ENCODE measurements around the gene BBS1. TPM values are rescaled to one million over a fixed set of nuclear protein-coding genes. Genes with fewer than 3 reads are reported as not detected.
"Not testable (repeated sequence)": the region's sequence is repeated elsewhere in the genome, so short reads cannot be mapped to it uniquely, and the experiment has no call there.

Gene BBS1
- total RNA-seq, 1 donor from 2014 or later = 51.1 TPM

GRCh38 chr11:66579017-66579606 lies 68.7 kb downstream of the BBS1 start:
- H3K4me3 Mint-ChIP-seq (ENCODE audit: unreplicated experiment) = no peak overlapping the region

GRCh38 chr11:66580803-66581202 lies 70.4 kb downstream of the BBS1 start:
- H3K36me3 Mint-ChIP-seq (ENCODE audit: unreplicated experiment) = no peaks in the 10 kb centered on the region
- DNase-seq (ENCODE audit: extremely low spot score, unreplicated experiment) = no peak
- H3K27me3 Mint-ChIP-seq (ENCODE audit: unreplicated experiment) = peaks cover 3% of the 10 kb centered on the region
- H3K4me3 Mint-ChIP-seq (ENCODE audit: unreplicated experiment) = no peak overlapping the region
- no peak overlapping the region for H3K27ac Mint-ChIP-seq (ENCODE audit: unreplicated experiment)
- H3K4me1 Mint-ChIP-seq (ENCODE audit: unreplicated experiment) = peaks cover 6% of the 10 kb centered on the region
- TF ChIP-seq, protein P1, sequence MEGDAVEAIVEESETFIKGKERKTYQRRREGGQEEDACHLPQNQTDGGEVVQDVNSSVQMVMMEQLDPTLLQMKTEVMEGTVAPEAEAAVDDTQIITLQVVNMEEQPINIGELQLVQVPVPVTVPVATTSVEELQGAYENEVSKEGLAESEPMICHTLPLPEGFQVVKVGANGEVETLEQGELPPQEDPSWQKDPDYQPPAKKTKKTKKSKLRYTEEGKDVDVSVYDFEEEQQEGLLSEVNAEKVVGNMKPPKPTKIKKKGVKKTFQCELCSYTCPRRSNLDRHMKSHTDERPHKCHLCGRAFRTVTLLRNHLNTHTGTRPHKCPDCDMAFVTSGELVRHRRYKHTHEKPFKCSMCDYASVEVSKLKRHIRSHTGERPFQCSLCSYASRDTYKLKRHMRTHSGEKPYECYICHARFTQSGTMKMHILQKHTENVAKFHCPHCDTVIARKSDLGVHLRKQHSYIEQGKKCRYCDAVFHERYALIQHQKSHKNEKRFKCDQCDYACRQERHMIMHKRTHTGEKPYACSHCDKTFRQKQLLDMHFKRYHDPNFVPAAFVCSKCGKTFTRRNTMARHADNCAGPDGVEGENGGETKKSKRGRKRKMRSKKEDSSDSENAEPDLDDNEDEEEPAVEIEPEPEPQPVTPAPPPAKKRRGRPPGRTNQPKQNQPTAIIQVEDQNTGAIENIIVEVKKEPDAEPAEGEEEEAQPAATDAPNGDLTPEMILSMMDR (IDR thresholded peaks at IDR 0.05) = no peak
- no peaks in the 10 kb centered on the region for H3K9me3 Mint-ChIP-seq (ENCODE audit: unreplicated experiment)

More at GRCh38 chr11:66579017-66579606, 68.7 kb downstream of the BBS1 start:
- Mint-ChIP-seq H3K27me3 (ENCODE audit: unreplicated experiment) (peaks cover 19% of the 10 kb centered on the region), H3K36me3 (ENCODE audit: unreplicated experiment) (no peaks in the 10 kb centered on the region), H3K27ac (ENCODE audit: unreplicated experiment) (no peak overlapping the region), H3K9me3 (ENCODE audit: unreplicated experiment) (no peaks in the 10 kb centered on the region), H3K4me1 (ENCODE audit: unreplicated experiment) (peaks cover 6% of the 10 kb centered on the region)
- DNase-seq (ENCODE audit: extremely low spot score, unreplicated experiment) = peak; percentile 93
- TF ChIP-seq, protein P1 (IDR thresholded peaks at IDR 0.05) = peak; percentile 87

GRCh38 chr11:66581261-66581660 lies 70.8 kb downstream of the BBS1 start:
- Mint-ChIP-seq H3K9me3 (ENCODE audit: unreplicated experiment) (no peaks in the 10 kb centered on the region), H3K36me3 (ENCODE audit: unreplicated experiment) (no peaks in the 10 kb centered on the region), H3K27me3 (ENCODE audit: unreplicated experiment) (peaks cover 3% of the 10 kb centered on the region), H3K27ac (ENCODE audit: unreplicated experiment) (no peak overlapping the region), H3K4me1 (ENCODE audit: unreplicated experiment) (peaks cover 6% of the 10 kb centered on the region), H3K4me3 (ENCODE audit: unreplicated experiment) (no peak overlapping the region)
- no peak for DNase-seq (ENCODE audit: extremely low spot score, unreplicated experiment)
- TF ChIP-seq, protein P1 (IDR thresholded peaks at IDR 0.05) = no peak

GRCh38 chr11:66582565-66583147 lies 72.2 kb downstream of the BBS1 start:
- not testable (repeated sequence) for H3K4me3 Mint-ChIP-seq (ENCODE audit: unreplicated experiment); H3K4me1 Mint-ChIP-seq (ENCODE audit: unreplicated experiment); H3K9me3 Mint-ChIP-seq (ENCODE audit: unreplicated experiment); H3K36me3 Mint-ChIP-seq (ENCODE audit: unreplicated experiment); H3K27me3 Mint-ChIP-seq (ENCODE audit: unreplicated experiment); H3K27ac Mint-ChIP-seq (ENCODE audit: unreplicated experiment); DNase-seq (ENCODE audit: extremely low spot score, unreplicated experiment)

Other genes with a start within 250 kb of the BBS1 start
- gene RAB1B, start 242.0 kb upstream of the BBS1 start, total RNA-seq = 149 and 150 TPM in 2 replicates
- 3.8 and 5.0 TPM in 2 replicates for gene CNIH2, start 232.5 kb upstream of the BBS1 start, total RNA-seq
- gene YIF1A, start 221.5 kb upstream of the BBS1 start, total RNA-seq = 140 and 146 TPM in 2 replicates
- gene TMEM151A, start 218.7 kb upstream of the BBS1 start, total RNA-seq = 0.46 and 0.55 TPM in 2 replicates
- 68.7 and 70.9 TPM in 2 replicates for gene CD248, start 193.6 kb upstream of the BBS1 start, total RNA-seq
- gene RIN1, start 174.2 kb upstream of the BBS1 start, total RNA-seq = 21.0 and 23.6 TPM in 2 replicates
- 32.3 and 33.4 TPM in 2 replicates for gene BRMS1, start 165.5 kb upstream of the BBS1 start, total RNA-seq
- gene B4GAT1, start 163.0 kb upstream of the BBS1 start, total RNA-seq = 31.0 and 32.7 TPM in 2 replicates
- gene SLC29A2, start 138.9 kb upstream of the BBS1 start, total RNA-seq = 2.0 and 3.6 TPM in 2 replicates
- 0.11 and 0.18 TPM in 2 replicates for gene NPAS4, start 89.6 kb upstream of the BBS1 start, total RNA-seq
- gene MRPL11, start 71.8 kb upstream of the BBS1 start, total RNA-seq = 42.1 and 45.4 TPM in 2 replicates
- 11.9 and 13.6 TPM in 2 replicates for gene PELI3, start 43.7 kb upstream of the BBS1 start, total RNA-seq
- 32.9 and 41.0 TPM in 2 replicates for gene DPP3, start 30.2 kb upstream of the BBS1 start, total RNA-seq
- 15.7 and 16.6 TPM in 2 replicates for gene ZDHHC24, start 35.4 kb downstream of the BBS1 start, total RNA-seq
- gene ACTN3, start 36.3 kb downstream of the BBS1 start, total RNA-seq = 0.11 TPM in 1 of 2 replicates, not detected in the other
- gene CTSF, start 58.0 kb downstream of the BBS1 start, total RNA-seq = not detected in 2 replicates
- gene CCDC87, start 82.4 kb downstream of the BBS1 start, total RNA-seq = 0.19 and 0.39 TPM in 2 replicates
- 42.1 and 46.8 TPM in 2 replicates for gene CCS, start 82.5 kb downstream of the BBS1 start, total RNA-seq
- gene RBM14, start 106.0 kb downstream of the BBS1 start, total RNA-seq = 59.2 and 62.6 TPM in 2 replicates
- gene RBM4, start 128.1 kb downstream of the BBS1 start, total RNA-seq = 158 and 167 TPM in 2 replicates
- gene RBM4B, start 167.3 kb downstream of the BBS1 start, total RNA-seq = 31.2 and 31.4 TPM in 2 replicates
- 12.6 and 12.9 TPM in 2 replicates for gene SPTBN2, start 218.6 kb downstream of the BBS1 start, total RNA-seq

Data from osteocyte (in vitro differentiated cells).